ENCODE measurements around the gene TUBB4B. TPM values are rescaled to one million over a fixed set of nuclear protein-coding genes. Genes with fewer than 3 reads are reported as not detected.

TUBB4B gene
- total RNA-seq, 1 experiment from 2014 or later: 424 TPM

GRCh38 chr9:137232510-137232909 lies 8.6 kb upstream of the TUBB4B start:
- Histone ChIP-seq H3K79me2 (ENCODE audit: low read length) (0 out of 2 replicates have a peak, but pooled peaks cover under 1% of the 10 kb centered on the region), H3K4me1 (ENCODE audit: insufficient read depth, low read length) (peaks cover 12% of the 10 kb centered on the region; the same call in 1 of the 2 replicates), H3F3A (ENCODE audit: low read length, unreplicated experiment) (no peaks in the 10 kb centered on the region), H3K4me2 (ENCODE audit: low read length) (no peak overlapping the region), H3K9ac (ENCODE audit: low read length) (no peak overlapping the region), H3K4me3 (ENCODE audit: low read length) (no peak overlapping the region), H3K27me3 (ENCODE audit: low read length) (no peaks in the 10 kb centered on the region), H3K36me3 (ENCODE audit: low read depth, low read length) (no peaks in the 10 kb centered on the region), H3K9me2 (replicated peaks; ENCODE audit: low read length) (no peaks in the 10 kb centered on the region), H4K20me1 (ENCODE audit: low read length) (no peaks in the 10 kb centered on the region), H3K9me3 (ENCODE audit: low read length) (no peaks in the 10 kb centered on the region), H2AFZ (ENCODE audit: low read length) (no peak overlapping the region), H3K27ac (ENCODE audit: low read length) (no peak overlapping the region)
- POLR2A ChIA-PET (ENCODE audit: unreplicated experiment): no interaction called here
- CTCF ChIA-PET: no interaction called here
- no peak for ATAC-seq
- DNase-seq: no peak
- intact Hi-C loops (cut with micrococcal nuclease): no loop called here
- no peak for TF ChIP-seq CTCF (conservative IDR thresholded peaks at IDR 0.05; ENCODE audit: low read depth, low read length)
- no peak for TF ChIP-seq EZH2phosphoT487 (IDR thresholded peaks at IDR 0.05; ENCODE audit: borderline replicate concordance, low read length)
- TF ChIP-seq EZH2 (IDR thresholded peaks at IDR 0.05; ENCODE audit: low read length, unreplicated experiment): no peak
- BruUV-seq (replicated peaks): no TSS peak

- Histone ChIP-seq H3K36me3 (ENCODE audit: low read depth, low read length) (no peaks in the 10 kb centered on the region), H3K9me2 (replicated peaks; ENCODE audit: low read length) (no peaks in the 10 kb centered on the region), H2AFZ (ENCODE audit: low read length) (no peak overlapping the region), H3K4me1 (ENCODE audit: insufficient read depth, low read length) (peaks cover 16% of the 10 kb centered on the region), H3F3A (ENCODE audit: low read length, unreplicated experiment) (no peaks in the 10 kb centered on the region), H3K9ac (ENCODE audit: low read length) (no peak overlapping the region), H3K79me2 (ENCODE audit: low read length) (peaks cover 7% of the 10 kb centered on the region; the same call in 1 of the 2 replicates), H3K4me3 (ENCODE audit: low read length) (no peak overlapping the region), H3K27ac (ENCODE audit: low read length) (no peak overlapping the region), H3K27me3 (ENCODE audit: low read length) (no peaks in the 10 kb centered on the region), H4K20me1 (ENCODE audit: low read length) (no peaks in the 10 kb centered on the region), H3K4me2 (ENCODE audit: low read length) (no peak overlapping the region), H3K9me3 (ENCODE audit: low read length) (no peaks in the 10 kb centered on the region)
- intact Hi-C loops (cut with micrococcal nuclease): no loop called here
- CTCF ChIA-PET: interaction anchor here (1.2 kb wide), 1 partner anchor 9 kb away, joined by 3 read pairs; no protein-coding TSS in a partner anchor
- ATAC-seq (no peak), DNase-seq (no peak)
- POLR2A ChIA-PET (ENCODE audit: unreplicated experiment): no interaction called here
- no peak for TF ChIP-seq CTCF (conservative IDR thresholded peaks at IDR 0.05; ENCODE audit: low read depth, low read length)
- no peak for TF ChIP-seq EZH2 (IDR thresholded peaks at IDR 0.05; ENCODE audit: low read length, unreplicated experiment)
- TF ChIP-seq EZH2phosphoT487 (IDR thresholded peaks at IDR 0.05; ENCODE audit: borderline replicate concordance, low read length): no peak
- BruUV-seq (replicated peaks): no TSS peak
These were observed 7.7 kb upstream of the TUBB4B start for GRCh38 chr9:137233143-137233980.

All from PC-3 (cell line).